Liver (tissue), 9 donors: ENCODE results near the gene LYZL1. TPM values are rescaled to one million over a fixed set of nuclear protein-coding genes. Genes with fewer than 3 reads are reported as not detected.

ENCODE experiments used
- DNase-seq: peaks from one replicate; pipeline ENCODE4 v3.0.0-alpha.2; 2017; ENCODE audit warnings: low spot score
- H3K27ac ChIP-seq, 2 donors: one replicate each; pipeline ENCODE4 v1.7.0; 2013; ENCODE audit warnings: inconsistent platforms in 2 of 2, low read length in 2 of 2, control low read depth in 1 of 2, low read depth in 1 of 2, mild to moderate bottlenecking in 1 of 2
- H3K27me3 ChIP-seq, 4 donors: one replicate each; pipeline versions ENCODE4 v1.6.1 to v1.7.0; 2013; ENCODE audit warnings: low read length in 3 of 4, inconsistent platforms in 1 of 4, mild to moderate bottlenecking in 1 of 4, moderate library complexity in 1 of 4; ENCODE audit not compliant: control insufficient read depth in 4 of 4, insufficient read depth in 4 of 4
- H3K36me3 ChIP-seq, 4 donors: one replicate each; pipeline versions ENCODE4 v1.6.1 to v1.7.0; 2013; ENCODE audit warnings: low read length in 3 of 4, mild to moderate bottlenecking in 3 of 4, low read depth in 1 of 4, moderate library complexity in 1 of 4; ENCODE audit not compliant: control insufficient read depth in 4 of 4, insufficient read depth in 3 of 4
- H3K4me1 ChIP-seq, 4 donors: one replicate each; pipeline versions ENCODE4 v1.6.1 to v1.7.0; 2013; ENCODE audit warnings: low read length in 3 of 4, mild to moderate bottlenecking in 3 of 4, moderate library complexity in 1 of 4; ENCODE audit not compliant: control insufficient read depth in 4 of 4, insufficient read depth in 4 of 4
- H3K4me3 ChIP-seq, 3 donors: one replicate each; pipeline versions ENCODE4 v1.6.1 to v1.7.0; 2013; ENCODE audit warnings: low read length in 3 of 3, control low read depth in 1 of 3, low read depth in 1 of 3, mild to moderate bottlenecking in 1 of 3
- H3K9ac ChIP-seq, 2 donors: one replicate each; pipeline ENCODE4 v1.7.0; 2013; ENCODE audit warnings: low read length in 2 of 2, mild to moderate bottlenecking in 2 of 2, moderate library complexity in 2 of 2, control low read depth in 1 of 2, low read depth in 1 of 2
- H3K9me3 ChIP-seq, 4 donors: one replicate each; pipeline versions ENCODE4 v1.6.1 to v1.7.0; 2013; ENCODE audit warnings: low read length in 3 of 4; ENCODE audit not compliant: control insufficient read depth in 4 of 4
- ATF3 ChIP-seq: IDR thresholded peaks from 2 replicates; pipeline ENCODE4 v1.6.1; 2016; ENCODE audit warnings: antibody characterized with exemption
- CTCF ChIP-seq: fragments of 150-350 bp; IDR thresholded peaks from 2 replicates; pipeline ENCODE4 v1.5.1; 2017; ENCODE audit warnings: improper control_type of control experiment, low read depth, low read length; ENCODE audit not compliant: missing input control
- EGR1 ChIP-seq, 2 donors: IDR thresholded peaks; 2 replicates each; pipeline ENCODE4 v1.6.1; 2016 to 2018; ENCODE audit warnings: antibody characterized with exemption in 2 of 2, low read depth in 2 of 2
- FOXA1 ChIP-seq: IDR thresholded peaks from 2 replicates; pipeline ENCODE4 v1.6.1; 2016; ENCODE audit warnings: antibody characterized with exemption
- GABPA ChIP-seq, 2 donors: IDR thresholded peaks in 1 of 2; conservative IDR thresholded peaks in 1 of 2; 2 replicates each; pipeline ENCODE4 v1.6.1; 2016; ENCODE audit warnings: antibody characterized with exemption in 2 of 2, mild to moderate bottlenecking in 1 of 2, moderate library complexity in 1 of 2
- HNF4A ChIP-seq, 2 donors: conservative IDR thresholded peaks; 2 replicates each; pipeline ENCODE4 v1.6.1; 2016; ENCODE audit warnings: antibody characterized with exemption in 2 of 2, mild to moderate bottlenecking in 2 of 2
- HNF4G ChIP-seq: IDR thresholded peaks from 2 replicates; pipeline ENCODE4 v1.6.1; 2016; ENCODE audit warnings: antibody characterized with exemption
- JUND ChIP-seq, 2 donors: IDR thresholded peaks; 2 replicates each; pipeline ENCODE4 v1.6.1; 2016; ENCODE audit warnings: antibody characterized with exemption in 2 of 2
- MAX ChIP-seq: IDR thresholded peaks from 2 replicates; pipeline ENCODE4 v1.6.1; 2016; ENCODE audit warnings: antibody characterized with exemption
- NR2F2 ChIP-seq: IDR thresholded peaks from 2 replicates; pipeline ENCODE4 v1.6.1; 2016; ENCODE audit warnings: antibody characterized with exemption
- RXRA ChIP-seq, 2 donors: IDR thresholded peaks; 2 replicates each; pipeline ENCODE4 v1.6.1; 2017 to 2018; ENCODE audit warnings: antibody characterized with exemption in 2 of 2, mild to moderate bottlenecking in 1 of 2
- SP1 ChIP-seq: IDR thresholded peaks from 2 replicates; pipeline ENCODE4 v1.6.1; 2018; ENCODE audit warnings: antibody characterized with exemption, mild to moderate bottlenecking
- TAF1 ChIP-seq: conservative IDR thresholded peaks from 2 replicates; pipeline ENCODE4 v1.6.1; 2016; ENCODE audit warnings: antibody characterized with exemption, mild to moderate bottlenecking
- YY1 ChIP-seq: IDR thresholded peaks from 2 replicates; pipeline ENCODE4 v1.6.1; 2016; ENCODE audit warnings: antibody characterized with exemption, mild to moderate bottlenecking
- ZBTB33 ChIP-seq: IDR thresholded peaks from 2 replicates; pipeline ENCODE4 v1.6.1; 2016; ENCODE audit warnings: antibody characterized with exemption
- WGBS: extraction: QIAGEN DNeasy Blood & Tissue Kit; methylation state at CpG from one replicate; pipeline ENCODE4 v1.1.7; 2013; 5-methylcytosine and 5-hydroxymethylcytosine counted together
- polyA plus RNA-seq, 2 donors: library from polyadenylated mRNA; stranded (reverse) in 1 of 2; unstranded in 1 of 2; fragments of 200-250 nt in 1 of 2; fragments of >200 nt in 1 of 2; fragmentation: Nextera tagmentation in 1 of 2; extraction: Ambion mirVana in 1 of 2; gene quantifications; one replicate each; pipeline versions ENCODE4 v1.2.1 to v1.2.3, GENCODE V29; 2013 to 2015
- total RNA-seq, 2 donors: library from RNA; depleted of rRNA; stranded (reverse); fragments of >200 nt; gene quantifications; one replicate each; pipeline ENCODE4 v1.2.3, GENCODE V29; 2014
- donor health status: healthy.
- donor health status: healthy.
- donor health status: healthy.
- donor health status: healthy.
- donor health status: healthy.

Gene LYZL1
- total and polyA plus RNA-seq, 4 donors, result not detected

GRCh38 chr10:29322918-29323317, 34.0 kb downstream of the LYZL1 start:
- TF ChIP-seq YY1 (peak; percentile 42), HNF4A (conservative IDR thresholded peaks at IDR 0.05) (peak; percentile 69 to 73), NR2F2 (peak; percentile 57), HNF4G (no peak), TAF1 (no peak), JUND (IDR thresholded peaks at IDR 0.05) (peak in 1 of 2 donors; percentile 25), CTCF (no peak), SP1 (peak; percentile 47), ATF3 (no peak), MAX (peak; percentile 28), RXRA (IDR thresholded peaks at IDR 0.05) (peak; percentile 87 to 89), EGR1 (IDR thresholded peaks at IDR 0.05; ENCODE audit: low read depth in 2 of 2) (no peak), FOXA1 (no peak)
- Histone ChIP-seq H3K36me3 (no peaks in the 10 kb centered on the region), H3K4me3 (no peak overlapping the region), H3K9me3 (no peaks in the 10 kb centered on the region), H3K27me3 (no peaks in the 10 kb centered on the region), H3K9ac (peak overlapping the region; percentile 1 to 38), H3K27ac (peak overlapping the region; percentile 73 to 77), H3K4me1 (peaks cover 15 to 86% (median 79%) of the 10 kb centered on the region in 4 donors)
- WGBS, result 31% methylated on average over 5 of the region's 5 CpGs
- no peak for DNase-seq

- peaks cover 15 to 86% (median 80%) of the 10 kb centered on the region in 4 donors for H3K4me1 ChIP-seq
- no peak overlapping the region for H3K4me3 ChIP-seq
- H3K27ac ChIP-seq, result peak overlapping the region; percentile 73 to 77
- DNase-seq, result no peak
- WGBS, result 41% methylated on average over 5 of the region's 5 CpGs
- no peaks in the 10 kb centered on the region for H3K36me3 ChIP-seq
- H3K9ac ChIP-seq, result peak overlapping the region; percentile 1 to 38
- peak in 1 of 2 donors; percentile 0 for TF ChIP-seq HNF4A (conservative IDR thresholded peaks at IDR 0.05)
- no peak for TF ChIP-seq ZBTB33
- no peaks in the 10 kb centered on the region for H3K9me3 ChIP-seq
- H3K27me3 ChIP-seq, result no peaks in the 10 kb centered on the region
These were observed 34.5 kb downstream of the LYZL1 start for GRCh38 chr10:29323367-29323766.

GRCh38 chr10:29324220-29324841, 35.5 kb downstream of the LYZL1 start:
- WGBS, result 30% methylated on average over 11 of the region's 11 CpGs
- Histone ChIP-seq H3K9ac (no peak overlapping the region), H3K4me3 (no peak overlapping the region), H3K36me3 (no peaks in the 10 kb centered on the region), H3K27ac (peak overlapping the region; percentile 73 to 87), H3K27me3 (no peaks in the 10 kb centered on the region), H3K4me1 (peaks cover 16 to 87% (median 86%) of the 10 kb centered on the region in 4 donors), H3K9me3 (no peaks in the 10 kb centered on the region)
- no peak for DNase-seq
- TF ChIP-seq HNF4A (conservative IDR thresholded peaks at IDR 0.05) (peak; percentile 86 to 87), GABPA (IDR thresholded peaks at IDR 0.05 in 1 of 2, conservative IDR thresholded peaks at IDR 0.05 in 1 of 2) (no peak), HNF4G (peak; percentile 65), ZBTB33 (no peak), EGR1 (IDR thresholded peaks at IDR 0.05; ENCODE audit: low read depth in 2 of 2) (no peak), RXRA (IDR thresholded peaks at IDR 0.05) (peak; percentile 92 to 93), SP1 (peak; percentile 88), ATF3 (no peak), YY1 (peak; percentile 67), TAF1 (no peak), CTCF (no peak)
